IMR-90 (cell line): Measurements from ENCODE around the gene BTBD2. TPM values are rescaled to one million over a fixed set of nuclear protein-coding genes. Genes with fewer than 3 reads are reported as not detected.

Experiments used
- ATAC-seq: fragments of 200-7000 bp; cut with Tn5 transposase; 2 replicates; pipeline ENCODE4 v1.9.1; 2020; ENCODE audit warnings: low read depth, mild to moderate bottlenecking, moderate library complexity
- BruUV-seq: library from RNA; stranded (reverse); fragments of 400-500 nt; replicated peaks from 2 replicates; lab custom pipeline; 2021; lab: Mats Ljungman, UMichigan
- CTCF ChIA-PET: fragments of 300-600 bp; formaldehyde crosslinking; extraction: SDS; loops from one replicate; lab custom pipeline; 2021; ENCODE audit warnings: antibody characterized with exemption; lab: Yijun Ruan, JAX
- POLR2A ChIA-PET: fragments of 300-600 bp; sonication (Branson Sonifier 250); formaldehyde crosslinking; loops from one replicate; lab custom pipeline; 2022; ENCODE audit warnings: antibody characterized with exemption; ENCODE audit not compliant: unreplicated experiment; lab: Charles Lee
- DNase-seq: peaks from one replicate; pipeline ENCODE4 v3.0.0; 2013
- H2AFZ ChIP-seq: replicated peaks from 2 replicates; pipeline ENCODE3; 2013; ENCODE audit warnings: low read length, mild to moderate bottlenecking; ENCODE audit not compliant: poor library complexity
- H2AK5ac ChIP-seq: 2 replicates; pipeline ENCODE4 v1.6.1; 2013; ENCODE audit warnings: low read depth, low read length, inconsistent platforms
- H2AK9ac ChIP-seq: replicated peaks from 2 replicates; pipeline ENCODE3; 2013; ENCODE audit warnings: mild to moderate bottlenecking, low read depth, low read length, moderate library complexity; ENCODE audit not compliant: poor library complexity
- H2BK120ac ChIP-seq: 2 replicates; pipeline ENCODE4 v1.6.1; 2013; ENCODE audit warnings: low read depth, low read length, inconsistent platforms
- H2BK15ac ChIP-seq: 3 replicates; pipeline ENCODE4 v1.6.1; 2013; ENCODE audit warnings: low read depth, low read length, inconsistent platforms
- H2BK20ac ChIP-seq: 2 replicates; pipeline ENCODE4 v1.6.1; 2013; ENCODE audit warnings: low read depth, mild to moderate bottlenecking, inconsistent platforms, low read length, moderate library complexity
- H2BK5ac ChIP-seq: 2 replicates; pipeline ENCODE4 v1.6.1; 2013; ENCODE audit warnings: mild to moderate bottlenecking, low read depth, low read length, inconsistent platforms; ENCODE audit not compliant: poor library complexity, severe bottlenecking
- H3K14ac ChIP-seq: replicated peaks from 2 replicates; pipeline ENCODE4 v1.6.1; 2013; ENCODE audit warnings: low read depth, low read length, inconsistent platforms
- H3K18ac ChIP-seq: 2 replicates; pipeline ENCODE4 v1.6.1; 2013; ENCODE audit warnings: low read depth, low read length, control low read depth
- H3K23ac ChIP-seq: 2 replicates; pipeline ENCODE4 v1.6.1; 2013; ENCODE audit warnings: low read depth, low read length, inconsistent platforms
- H3K27ac ChIP-seq: 2 replicates; pipeline ENCODE4 v1.5.1; 2013; ENCODE audit warnings: mild to moderate bottlenecking, control low read depth, low read length; ENCODE audit not compliant: insufficient read depth
- H3K27me3 ChIP-seq: 2 replicates; pipeline ENCODE4 v1.6.1; 2013; ENCODE audit warnings: low read length; ENCODE audit not compliant: control insufficient read depth, insufficient read depth
- H3K36me3 ChIP-seq: 2 replicates; pipeline ENCODE4 v1.6.1; 2013; ENCODE audit warnings: low read length, mixed read lengths; ENCODE audit not compliant: control insufficient read depth, insufficient read depth
- H3K4ac ChIP-seq: 2 replicates; pipeline ENCODE4 v1.6.1; 2013; ENCODE audit warnings: low read depth, low read length, inconsistent platforms
- H3K4me1 ChIP-seq: 2 replicates; pipeline ENCODE4 v1.6.1; 2013; ENCODE audit warnings: low read length, mixed read lengths; ENCODE audit not compliant: control insufficient read depth, insufficient read depth
- H3K4me2 ChIP-seq: 2 replicates; pipeline ENCODE4 v1.6.1; 2013; ENCODE audit warnings: low read depth, mild to moderate bottlenecking, control low read depth, low read length, moderate library complexity
- H3K4me3 ChIP-seq: 2 replicates; pipeline ENCODE4 v1.5.1; 2013; ENCODE audit warnings: low read depth, mild to moderate bottlenecking, control low read depth, low read length, moderate library complexity; ENCODE audit not compliant: insufficient read depth
- H3K56ac ChIP-seq: 2 replicates; pipeline ENCODE4 v1.6.1; 2013; ENCODE audit warnings: low read length, inconsistent platforms; ENCODE audit not compliant: insufficient read depth; ENCODE audit errors: extremely low read depth
- H3K79me1 ChIP-seq, 2 experiments: 2 replicates each; pipeline ENCODE4 v1.6.1; 2013; ENCODE audit warnings: low read length in 2 of 2, inconsistent platforms in 1 of 2, low read depth in 1 of 2
- H3K9ac ChIP-seq: 2 replicates; pipeline ENCODE4 v1.6.1; 2013; ENCODE audit warnings: low read depth, low read length, control low read depth
- H3K9me1 ChIP-seq: 2 replicates; pipeline ENCODE4 v1.6.1; 2013; ENCODE audit warnings: low read length, inconsistent platforms; ENCODE audit not compliant: insufficient read depth
- H3K9me3 ChIP-seq: 2 replicates; pipeline ENCODE4 v1.6.1; 2013; ENCODE audit warnings: low read length; ENCODE audit not compliant: control insufficient read depth, insufficient read depth
- H4K20me1 ChIP-seq: 2 replicates; pipeline ENCODE4 v1.6.1; 2013; ENCODE audit warnings: low read length, inconsistent platforms; ENCODE audit not compliant: insufficient read depth
- H4K5ac ChIP-seq: 2 replicates; pipeline ENCODE4 v1.6.1; 2013; ENCODE audit warnings: mild to moderate bottlenecking, low read depth, low read length, control low read depth
- H4K8ac ChIP-seq, 2 experiments: 2 replicates each; pipeline ENCODE4 v1.6.1; 2013; ENCODE audit warnings: low read depth in 2 of 2, low read length in 2 of 2, control low read depth in 1 of 2, inconsistent platforms in 1 of 2
- H4K91ac ChIP-seq: 2 replicates; pipeline ENCODE4 v1.6.1; 2013; ENCODE audit warnings: low read depth, low read length, inconsistent platforms; ENCODE audit not compliant: insufficient read depth
- BHLHE40 ChIP-seq: fragments of 150-350 bp; IDR thresholded peaks from 2 replicates; pipeline ENCODE4 v1.6.1; 2016; ENCODE audit warnings: mild to moderate bottlenecking, low read depth, low read length
- CEBPB ChIP-seq: IDR thresholded peaks from 2 replicates; pipeline ENCODE4 v1.6.1; 2012; ENCODE audit warnings: low read depth, low read length, improper control_type of control experiment
- CHD1 ChIP-seq: IDR thresholded peaks from 2 replicates; pipeline ENCODE4 v1.6.1; 2012; ENCODE audit warnings: low read depth, low read length, improper control_type of control experiment
- ELK1 ChIP-seq: fragments of 150-350 bp; IDR thresholded peaks from 2 replicates; pipeline ENCODE4 v1.6.1; 2016; ENCODE audit warnings: low read depth, mild to moderate bottlenecking, low read length, moderate library complexity, borderline replicate concordance
- FOS ChIP-seq: fragments of 150-350 bp; IDR thresholded peaks from 2 replicates; pipeline ENCODE4 v1.6.1; 2016; ENCODE audit warnings: low read depth, low read length
- MAFK ChIP-seq: IDR thresholded peaks from 2 replicates; pipeline ENCODE4 v1.6.1; 2012; ENCODE audit warnings: low read depth, low read length, improper control_type of control experiment
- MAZ ChIP-seq: IDR thresholded peaks from 2 replicates; pipeline ENCODE4 v1.6.1; 2012; ENCODE audit warnings: low read depth, mild to moderate bottlenecking, low read length, improper control_type of control experiment, moderate library complexity, borderline replicate concordance
- MXI1 ChIP-seq: IDR thresholded peaks from 2 replicates; pipeline ENCODE4 v1.6.1; 2012; ENCODE audit warnings: low read depth, mild to moderate bottlenecking, low read length, moderate library complexity, borderline replicate concordance
- NFE2L2 ChIP-seq: fragments of 150-350 bp; IDR thresholded peaks from 2 replicates; pipeline ENCODE4 v1.6.1; 2016; ENCODE audit warnings: low read depth, mild to moderate bottlenecking, low read length
- POLR2A ChIP-seq: IDR thresholded peaks from 2 replicates; pipeline ENCODE4 v1.6.1; 2012; ENCODE audit warnings: mild to moderate bottlenecking, low read depth, low read length
- RAD21 ChIP-seq: IDR thresholded peaks from 2 replicates; pipeline ENCODE4 v1.6.1; 2012; ENCODE audit warnings: low read length, improper control_type of control experiment
- RCOR1 ChIP-seq: IDR thresholded peaks from 2 replicates; pipeline ENCODE4 v1.6.1; 2012; ENCODE audit warnings: mild to moderate bottlenecking, low read length, improper control_type of control experiment; ENCODE audit not compliant: insufficient replicate concordance
- RFX5 ChIP-seq: IDR thresholded peaks from 2 replicates; pipeline ENCODE4 v1.8.0; 2012; ENCODE audit warnings: low read depth, mild to moderate bottlenecking, low read length, moderate library complexity
- SMC3 ChIP-seq: fragments of 150-350 bp; IDR thresholded peaks from 2 replicates; pipeline ENCODE4 v1.6.1; 2016; ENCODE audit warnings: low read depth, mild to moderate bottlenecking, antibody characterized with exemption, low read length, moderate library complexity
- USF2 ChIP-seq: fragments of 150-350 bp; IDR thresholded peaks from 2 replicates; pipeline ENCODE4 v1.6.1; 2017; ENCODE audit warnings: mild to moderate bottlenecking, antibody characterized with exemption, low read length, low read depth
- WGBS, 2 experiments: methylation state at CpG; one replicate each; pipeline versions ENCODE4 v1.1.5 to v1.1.7; 2013; ENCODE audit warnings: missing lambda C conversion rate in 2 of 2; ENCODE audit not compliant: insufficient read length in 1 of 2; ENCODE audit errors: extremely low coverage in 2 of 2; 5-methylcytosine and 5-hydroxymethylcytosine counted together
- dilution Hi-C: fragments of 300-500 bp; cut with HindIII; formaldehyde crosslinking; loops from one replicate; pipeline ENCODE4 v1.14.3; 2018; ENCODE audit warnings: low sequenced_read_pairs; ENCODE audit not compliant: unreplicated experiment
- in situ Hi-C: fragments of 300-500 bp; cut with MboI; formaldehyde crosslinking; loops from 3 replicates; pipeline ENCODE4 v1.14.3; 2019; ENCODE audit warnings: low sequenced_read_pairs, inconsistent platforms, mixed read lengths
- intact Hi-C: fragments of 100-400 bp; cut with micrococcal nuclease; formaldehyde crosslinking; loops from 2 replicates; pipeline ENCODE4 v1.10.0; 2022
- polyA plus RNA-seq, 3 experiments: library from polyadenylated mRNA; depleted of rRNA; stranded (reverse); fragments of >200 nt; gene quantifications; 2 replicates each; pipeline ENCODE4 v1.2.3, GENCODE V29; 2012; ENCODE audit warnings: low replicate concordance in 1 of 3
- total RNA-seq: library from RNA; depleted of rRNA; stranded (reverse); fragments of >200 nt; gene quantifications from 2 replicates; pipeline ENCODE4 v1.2.3, GENCODE V29; 2012

The BTBD2 gene
- total and polyA plus RNA-seq, 2 of the 4 experiments (the other 2 are of a cell fraction), result 24.4 to 65.7 TPM

GRCh38 chr19:2061495-2062388, 46.2 kb upstream of the BTBD2 start:
- peak overlapping the region; percentile 77 for H3K56ac ChIP-seq
- H3K23ac ChIP-seq, result peak overlapping the region; percentile 72; the same call in 1 of the 2 replicates
- intact Hi-C loops (no loop called here), dilution Hi-C loops (no loop called here), in situ Hi-C loops (no loop called here)
- H3K9me3 ChIP-seq, result no peaks in the 10 kb centered on the region
- WGBS, 2 experiments, result 2% methylated on average over 31 of the region's 50 CpGs; no CpG with 5 or more reads in 1 of the 2 experiments
- peak; percentile 95 for DNase-seq
- peak overlapping the region; percentile 86 for H3K4ac ChIP-seq
- H2AK5ac ChIP-seq, result peak overlapping the region; percentile 91
- peak overlapping the region; percentile 92 for H3K27ac ChIP-seq
- H3K79me1 ChIP-seq, result peaks cover 5 to 31% of the 10 kb centered on the region in 2 experiments; a peak in 3 of 4 replicates
- peak overlapping the region; percentile 69 for H3K4me3 ChIP-seq
- H3K36me3 ChIP-seq, result no peaks in the 10 kb centered on the region
- POLR2A ChIA-PET, result no interaction called here
- no TSS peak for BruUV-seq
- H2BK120ac ChIP-seq, result peak overlapping the region; percentile 93
- peak overlapping the region; percentile 81 for H3K18ac ChIP-seq
- CTCF ChIA-PET, result no interaction called here
- H2AFZ ChIP-seq, result peak overlapping the region; percentile 99
- peak overlapping the region; percentile 46 to 98 for H4K8ac ChIP-seq
- peak overlapping the region; percentile 97; the same call in 1 of the 3 replicates for H2BK15ac ChIP-seq
- H3K4me2 ChIP-seq, result peak overlapping the region; percentile 94
- H4K20me1 ChIP-seq, result no peaks in the 10 kb centered on the region
- peaks cover 8% of the 10 kb centered on the region for H3K9me1 ChIP-seq
- H3K9ac ChIP-seq, result peak overlapping the region; percentile 83
- peak overlapping the region; percentile 85; the same call in 1 of the 2 replicates for H4K91ac ChIP-seq
- peak overlapping the region; percentile 91 for H2BK5ac ChIP-seq
- peak; percentile 89 for ATAC-seq
- H4K5ac ChIP-seq, result peak overlapping the region; percentile 92
- H3K27me3 ChIP-seq, result no peaks in the 10 kb centered on the region
- peak overlapping the region; percentile 97 for H2AK9ac ChIP-seq
- H3K14ac ChIP-seq, result peak overlapping the region; percentile 93
- 0 out of 2 replicates have a peak overlapping the region, but pooled peaks have one; percentile 18 for H2BK20ac ChIP-seq
- H3K4me1 ChIP-seq, result peaks cover 24% of the 10 kb centered on the region
- TF ChIP-seq BHLHE40 (no peak), RAD21 (no peak), MXI1 (no peak), NFE2L2 (no peak), RFX5 (peak; percentile 86), MAFK (no peak), USF2 (peak; percentile 28; the same call in 1 of the 2 replicates), CHD1 (no peak), RCOR1 (no peak), ELK1 (no peak), POLR2A (no peak; the same call in 1 of the 2 replicates), SMC3 (no peak), CEBPB (peak; percentile 30; the same call in 1 of the 2 replicates), FOS (no peak), MAZ (no peak)
